ENCODE data around the gene SAG. TPM values are rescaled to one million over a fixed set of nuclear protein-coding genes. Genes with fewer than 3 reads are reported as not detected.
A peak's percentile ranks its signal among the peaks of the same experiment; 100 is the strongest.

Gene SAG
- total RNA-seq, 1 experiment from 2014 or later = not detected

GRCh38 chr2:233281992-233282603, 25.5 kb upstream of the SAG start:
- in situ Hi-C loops (cut with HindIII; ENCODE audit: low sequenced_read_pairs) = no loop called here
- DNase-seq (ENCODE audit: low spot score) = no peak

DNA sequence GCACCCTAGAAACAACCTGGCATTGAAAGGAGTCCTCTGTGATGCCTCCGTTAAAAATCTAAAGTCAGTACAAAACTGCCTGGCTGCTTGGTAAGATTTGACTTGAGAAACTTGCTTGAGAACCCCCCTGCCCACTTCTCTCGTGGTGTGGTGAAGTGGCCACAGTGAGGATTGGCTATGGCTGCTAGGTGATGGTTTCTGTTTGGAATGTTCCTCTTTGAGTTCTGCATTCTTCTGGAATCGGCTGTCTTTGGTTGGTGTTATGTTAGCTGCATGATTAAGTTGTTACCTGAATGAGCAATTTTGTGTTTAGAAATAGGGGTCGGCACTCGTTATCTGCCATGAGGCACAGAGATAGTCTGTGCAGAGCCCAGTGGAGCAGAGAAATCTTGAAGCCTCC, 21.7 kb upstream of the SAG start:
- no peak for DNase-seq (ENCODE audit: low spot score)
- in situ Hi-C loops (cut with HindIII; ENCODE audit: low sequenced_read_pairs) = no loop called here

GRCh38 chr2:233287871-233288270, 19.7 kb upstream of the SAG start:
- in situ Hi-C loops (cut with HindIII; ENCODE audit: low sequenced_read_pairs) = no loop called here

DNA sequence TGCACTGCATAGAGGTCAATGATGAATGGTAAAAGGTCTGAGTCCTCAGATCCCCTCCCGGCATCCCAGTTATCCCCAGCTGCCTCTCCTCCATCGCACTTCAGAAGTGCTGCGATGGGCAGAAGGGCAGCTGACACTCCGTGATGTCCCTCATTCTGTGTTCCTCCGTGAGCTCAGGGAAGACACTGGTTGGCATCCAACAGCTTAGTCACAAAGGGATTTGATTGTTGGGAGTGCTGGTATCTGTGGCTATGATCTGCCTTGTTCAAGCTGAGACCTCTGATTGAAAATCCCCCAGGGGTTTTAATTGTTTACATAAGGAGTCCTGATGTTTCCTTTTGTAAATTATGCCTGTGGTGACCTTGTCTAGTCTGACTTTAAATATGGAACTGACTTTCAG, 19.0 kb upstream of the SAG start:
- in situ Hi-C loops (cut with HindIII; ENCODE audit: low sequenced_read_pairs) = no loop called here
- DNase-seq (ENCODE audit: low spot score) = peak; percentile 7

More at GRCh38 chr2:233287871-233288270, 19.7 kb upstream of the SAG start:
- DNase-seq (ENCODE audit: low spot score) = no peak

GRCh38 chr2:233289648-233290047, 18.0 kb upstream of the SAG start:
- no peak for DNase-seq (ENCODE audit: low spot score)
- in situ Hi-C loops (cut with HindIII; ENCODE audit: low sequenced_read_pairs) = loop anchor here (5.0 kb wide), 1 partner anchor 58 kb away; no protein-coding TSS in a partner anchor

- DNase-seq (ENCODE audit: low spot score) = no peak
- in situ Hi-C loops (cut with HindIII; ENCODE audit: low sequenced_read_pairs) = loop anchor here (5.0 kb wide), 1 partner anchor 57 kb away; no protein-coding TSS in a partner anchor
These were observed 17.4 kb upstream of the SAG start for GRCh38 chr2:233290051-233290845.

DNA sequence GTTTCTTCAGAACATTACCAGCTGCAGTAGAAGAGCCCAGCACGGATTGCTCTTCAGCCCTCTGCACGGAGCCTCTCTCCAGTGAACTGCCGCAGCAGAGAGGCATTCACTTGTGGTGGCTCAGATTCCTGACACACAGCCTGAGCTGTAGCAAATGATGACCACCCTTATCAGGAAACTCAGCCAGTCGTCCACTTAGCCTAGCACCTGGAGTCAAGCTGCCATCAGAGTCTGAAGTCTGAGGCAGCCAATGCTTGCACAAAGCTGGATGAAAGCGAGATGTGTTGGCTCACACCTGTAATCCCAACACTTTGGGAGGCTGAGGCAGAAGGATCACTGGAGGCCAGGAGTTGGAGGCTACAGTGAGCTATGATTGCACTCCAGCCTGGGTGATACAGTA, 11.7 kb upstream of the SAG start:
- in situ Hi-C loops (cut with HindIII; ENCODE audit: low sequenced_read_pairs) = no loop called here
- DNase-seq (ENCODE audit: low spot score) = no peak

DNA sequence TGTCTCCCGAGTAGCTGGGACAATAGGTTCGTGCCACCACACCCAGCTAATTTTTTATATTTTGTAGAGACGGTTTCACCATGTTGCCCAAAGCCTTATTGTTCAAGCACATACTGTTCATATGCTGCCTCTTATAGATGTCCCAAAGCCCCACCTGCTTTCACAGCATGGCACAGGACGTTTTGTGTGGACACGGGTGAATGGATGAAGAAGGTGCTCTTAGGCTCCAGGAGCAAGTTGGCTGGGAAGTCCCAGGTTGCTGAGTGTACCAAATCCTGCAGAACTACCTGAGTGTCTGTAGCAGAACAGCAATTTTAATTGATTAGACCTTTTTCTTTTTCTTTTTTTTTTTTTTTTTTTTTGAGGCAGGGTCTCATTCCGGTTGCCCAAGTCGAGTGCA, 10.5 kb upstream of the SAG start:
- no peak for DNase-seq (ENCODE audit: low spot score)
- in situ Hi-C loops (cut with HindIII; ENCODE audit: low sequenced_read_pairs) = no loop called here

DNA sequence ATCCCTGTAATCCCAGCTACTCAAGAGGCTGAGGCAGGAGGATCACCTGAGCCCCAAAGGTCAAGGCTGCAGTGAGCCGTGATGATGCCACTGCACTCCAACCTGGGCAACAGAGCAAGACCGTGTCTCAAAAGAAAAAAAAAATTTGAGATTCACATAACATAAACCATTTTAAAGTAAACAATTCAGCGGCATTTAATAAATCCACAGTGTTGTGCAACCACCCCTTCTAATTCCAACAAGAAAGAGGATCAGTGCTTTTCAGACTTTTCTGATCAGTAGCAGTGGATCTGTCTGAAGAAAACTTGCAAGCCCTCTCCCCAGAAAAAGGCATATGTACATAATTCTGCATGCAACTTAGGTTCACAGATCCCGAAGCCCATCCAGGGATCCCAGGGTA, 7.2 kb upstream of the SAG start:
- in situ Hi-C loops (cut with HindIII; ENCODE audit: low sequenced_read_pairs) = no loop called here
- DNase-seq (ENCODE audit: low spot score) = no peak

DNA sequence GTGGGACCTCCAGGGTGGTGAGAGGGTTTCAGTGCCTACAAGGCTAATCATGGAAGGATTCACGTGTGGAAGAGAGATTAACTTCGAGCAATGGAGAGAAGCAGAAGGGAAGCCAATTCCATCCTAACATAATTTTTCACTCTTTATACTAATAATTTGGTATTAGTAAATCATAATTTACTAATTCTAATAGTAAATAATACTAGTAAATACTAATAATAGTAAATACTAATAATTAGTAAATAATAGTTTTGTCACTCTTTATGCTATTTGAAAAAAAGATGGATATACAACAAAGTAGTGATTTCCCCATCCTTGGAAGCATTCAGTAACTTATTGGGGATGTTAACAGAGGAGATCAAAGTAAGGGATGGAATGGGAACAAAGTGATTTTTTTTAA, 6.4 kb upstream of the SAG start:
- no peak for DNase-seq (ENCODE audit: low spot score)
- in situ Hi-C loops (cut with HindIII; ENCODE audit: low sequenced_read_pairs) = no loop called here

DNA sequence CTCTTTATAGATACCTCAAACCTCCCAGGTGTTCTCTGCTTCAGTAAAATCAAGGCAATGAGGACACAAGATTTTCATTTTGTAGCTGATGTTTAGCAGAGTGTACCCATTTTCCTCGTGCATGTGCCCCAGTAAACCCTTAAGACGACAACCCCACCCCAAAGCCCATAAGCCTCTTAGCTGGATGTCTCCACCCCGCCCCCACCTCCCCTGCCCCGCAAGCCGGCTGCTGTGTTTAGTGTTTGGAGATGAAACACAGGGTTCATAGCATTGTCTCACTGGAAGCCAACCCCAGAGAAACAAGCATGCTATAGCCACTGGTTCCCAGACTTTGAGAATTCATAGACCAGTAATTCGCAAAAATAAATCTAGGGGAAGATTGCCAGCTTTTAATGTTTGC, 5.8 kb upstream of the SAG start:
- in situ Hi-C loops (cut with HindIII; ENCODE audit: low sequenced_read_pairs) = no loop called here
- no peak for DNase-seq (ENCODE audit: low spot score)

DNA sequence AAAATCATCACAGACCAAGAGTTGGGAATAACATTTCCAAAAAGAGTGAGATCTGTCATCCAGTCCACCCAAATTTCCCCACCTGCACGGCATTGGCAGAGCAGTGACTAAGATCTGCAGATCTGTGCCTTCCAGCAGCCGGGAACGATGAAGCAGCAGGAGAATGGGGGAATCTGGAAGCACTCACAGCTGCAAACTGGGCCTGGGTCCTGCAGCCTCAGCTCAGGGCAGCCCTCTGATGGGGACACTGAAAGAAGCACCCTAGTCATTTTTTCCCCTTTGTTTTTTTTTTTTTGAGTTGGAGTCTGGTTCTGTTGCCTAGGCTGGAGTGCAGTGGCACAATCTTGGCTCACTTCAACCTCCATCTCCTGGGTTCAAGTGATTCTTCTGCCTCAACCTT, 4.4 kb upstream of the SAG start:
- no peak for DNase-seq (ENCODE audit: low spot score)
- in situ Hi-C loops (cut with HindIII; ENCODE audit: low sequenced_read_pairs) = no loop called here

DNA sequence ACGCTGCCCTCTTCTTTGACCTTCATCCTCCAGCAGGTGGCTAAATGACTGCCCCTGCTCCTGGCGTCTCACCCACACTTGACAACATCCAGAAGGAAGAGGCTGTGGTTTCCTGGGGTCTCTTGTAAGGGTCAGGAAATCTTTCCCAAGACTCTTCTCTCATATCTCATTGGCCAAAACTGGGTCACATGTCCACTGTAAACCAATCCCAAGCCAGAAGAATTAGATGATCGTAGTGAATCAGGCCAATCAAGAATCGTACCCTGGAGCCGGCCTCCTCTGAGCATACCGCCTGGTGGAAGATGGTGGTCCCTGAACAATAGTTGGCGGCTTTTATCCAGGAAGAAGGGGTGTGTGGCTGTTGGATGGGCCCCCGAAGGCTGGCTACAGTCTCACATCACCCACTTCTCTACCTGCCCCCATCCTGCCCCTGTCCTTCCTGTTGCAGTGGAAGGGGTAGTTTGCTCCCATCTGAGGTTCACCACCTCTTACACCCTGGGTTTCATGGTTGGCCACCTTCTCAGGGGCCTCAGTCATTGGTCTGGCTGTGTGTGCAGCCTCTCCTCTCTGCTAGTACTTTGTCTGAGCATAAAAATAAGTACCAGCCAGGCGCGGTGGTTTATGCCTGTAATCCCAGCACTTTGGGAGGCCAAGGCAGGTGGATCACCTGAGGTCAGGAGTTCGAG, 3.8 kb downstream of the SAG start:
- DNase-seq (ENCODE audit: low spot score) = no peak

GRCh38 chr2:233312874-233313273, 5.3 kb downstream of the SAG start:
- in situ Hi-C loops (cut with HindIII; ENCODE audit: low sequenced_read_pairs) = no loop called here
- DNase-seq (ENCODE audit: low spot score) = no peak

More for the DNA sequence above, 3.8 kb downstream of the SAG start:
- in situ Hi-C loops (cut with HindIII; ENCODE audit: low sequenced_read_pairs) = no loop called here

DNA sequence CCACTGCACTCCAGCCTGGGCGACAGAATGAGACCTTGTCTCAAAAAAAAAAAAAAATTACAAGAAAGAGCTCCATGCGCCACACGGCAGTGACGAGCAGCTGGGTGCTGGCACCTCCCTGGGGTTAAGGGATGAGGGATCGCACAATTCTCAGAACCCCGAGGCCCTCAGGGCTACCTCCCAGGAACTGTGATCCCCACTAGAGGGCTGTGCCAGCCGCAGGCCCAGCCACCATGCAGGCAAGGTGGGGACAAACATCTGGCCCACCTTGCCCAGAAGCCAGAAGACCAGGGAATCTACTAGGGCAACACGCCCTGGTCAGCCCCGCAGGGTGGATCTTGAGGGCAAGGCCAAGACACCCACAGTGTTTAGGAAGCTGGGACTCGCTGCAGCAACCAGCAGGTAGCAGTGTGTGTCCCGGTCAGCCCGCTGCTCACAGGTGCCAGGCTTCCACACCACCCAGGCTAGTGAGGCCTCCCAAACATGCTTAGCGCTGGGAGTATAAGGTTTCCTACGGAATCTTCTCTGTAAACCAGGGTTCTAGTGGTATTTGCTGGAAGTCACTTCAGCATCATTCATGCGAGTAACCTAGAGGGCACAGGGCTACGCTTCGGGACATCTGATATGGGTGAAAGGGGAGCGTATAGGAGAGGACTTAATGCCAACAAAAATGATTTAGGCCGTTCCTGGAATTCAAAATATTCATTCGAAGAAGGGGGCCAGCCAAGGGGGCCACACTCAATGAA, 6.7 kb downstream of the SAG start:
- in situ Hi-C loops (cut with HindIII; ENCODE audit: low sequenced_read_pairs) = no loop called here
- DNase-seq (ENCODE audit: low spot score) = no peak

DNA sequence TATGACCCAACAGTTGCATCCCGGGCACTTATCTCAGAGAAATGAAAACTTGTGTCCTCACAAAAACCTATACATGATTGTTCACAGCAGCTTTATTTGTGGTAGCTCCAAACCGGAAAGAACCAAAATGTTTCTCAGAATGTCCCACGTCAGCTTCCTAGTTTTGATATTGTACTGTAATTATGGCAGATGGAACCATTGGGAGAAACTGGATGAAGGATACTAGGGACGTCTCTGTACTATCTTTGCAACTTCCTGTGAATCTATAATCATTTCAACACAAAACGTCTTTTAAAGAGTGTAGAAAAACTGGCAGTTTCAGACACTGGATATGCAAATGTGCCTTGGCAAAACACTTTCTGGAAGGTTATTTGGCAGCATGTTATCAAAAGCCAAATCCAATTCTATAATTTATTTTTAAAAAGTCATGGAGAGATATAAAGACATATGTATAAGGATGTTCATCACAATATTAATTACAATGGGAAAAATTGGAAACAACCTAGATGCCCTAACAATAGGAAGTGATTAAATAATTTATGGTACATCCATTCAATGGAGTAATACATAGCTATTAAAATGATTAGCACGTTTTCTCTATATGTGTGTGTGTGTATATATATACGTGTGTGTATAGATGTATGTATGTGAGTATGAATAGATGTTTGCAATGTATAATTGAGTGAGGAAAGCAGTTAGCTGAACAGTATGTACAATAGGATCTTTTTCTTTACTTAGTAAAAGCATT, 9.8 kb downstream of the SAG start:
- in situ Hi-C loops (cut with HindIII; ENCODE audit: low sequenced_read_pairs) = no loop called here

GRCh38 chr2:233319256-233319655, 11.6 kb downstream of the SAG start:
- in situ Hi-C loops (cut with HindIII; ENCODE audit: low sequenced_read_pairs) = no loop called here
- DNase-seq (ENCODE audit: low spot score) = no peak

More for the DNA sequence above, 9.8 kb downstream of the SAG start:
- DNase-seq (ENCODE audit: low spot score) = no peak

GRCh38 chr2:233320470-233320869, 12.9 kb downstream of the SAG start:
- in situ Hi-C loops (cut with HindIII; ENCODE audit: low sequenced_read_pairs) = no loop called here
- DNase-seq (ENCODE audit: low spot score) = no peak

DNA sequence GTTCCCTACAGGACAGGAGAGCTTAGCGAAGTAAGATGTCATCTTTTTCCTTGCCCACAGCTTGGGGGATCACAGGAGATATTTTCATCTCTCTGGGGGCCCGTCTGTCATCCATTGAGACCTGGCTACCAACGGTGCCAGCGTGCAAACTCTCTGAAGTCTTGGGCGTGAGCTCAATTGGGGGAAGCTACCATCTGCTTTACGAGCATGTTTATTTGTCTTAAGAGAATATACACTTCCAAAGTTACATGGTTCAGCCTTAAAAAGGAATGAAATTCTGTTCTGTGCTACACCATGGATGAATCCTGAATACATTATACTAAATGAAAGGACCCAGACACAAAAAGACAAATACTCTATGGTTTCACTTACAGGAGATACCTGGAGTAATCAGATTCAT, 13.6 kb downstream of the SAG start:
- DNase-seq (ENCODE audit: low spot score) = no peak
- in situ Hi-C loops (cut with HindIII; ENCODE audit: low sequenced_read_pairs) = no loop called here

All from G401 (cell line).